ENCODE data around the gene PCDH12. TPM values are rescaled to one million over a fixed set of nuclear protein-coding genes. Genes with fewer than 3 reads are reported as not detected.

Gene PCDH12
- under 1 TPM; 0.16 to 0.40 TPM for polyA plus RNA-seq

DNA sequence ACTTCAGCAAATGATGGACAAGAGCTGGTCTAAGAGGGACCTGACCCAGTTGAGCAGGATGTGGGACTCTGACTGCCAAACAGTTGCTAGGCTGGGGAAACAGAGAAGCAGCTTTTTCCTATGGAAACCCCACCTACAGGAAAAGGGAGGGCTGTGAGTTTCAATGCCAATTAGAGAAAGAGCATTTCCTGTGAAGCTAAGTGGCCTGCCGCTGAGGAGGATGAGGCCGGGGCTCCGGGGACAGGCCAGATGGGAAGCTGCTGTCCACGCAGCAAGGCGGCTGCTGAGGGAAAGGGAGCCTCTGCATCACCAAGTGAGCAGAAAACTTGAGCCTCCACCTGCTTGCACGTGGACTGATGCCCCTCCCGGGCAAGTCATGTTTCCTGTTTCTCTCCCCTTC lies at the start of gene PCDH12:
Gene PCDH12 (minus strand): TSS at position 90 of the 400 bp plus-strand sequence. CDS start 351 bp downstream, outside the sequence.
- no peaks in the 10 kb centered on the region for H3K9me3 ChIP-seq (ENCODE audit: control insufficient read depth in 2 of 2, insufficient read depth in 1 of 2, low read depth in 1 of 2, low read length in 1 of 2)
- H3K4me1 ChIP-seq (ENCODE audit: control insufficient read depth in 2 of 2, insufficient read depth in 2 of 2, low read length in 1 of 2), result peaks cover 0 to 3% of the 10 kb centered on the region in 2 donors
- 40 to 45% methylated on average over 5 to 7 of the region's 7 CpGs for WGBS, 2 donors
- H3K36me3 ChIP-seq (ENCODE audit: control insufficient read depth in 2 of 2, insufficient read depth in 2 of 2, low read length in 1 of 2), result no peaks in the 10 kb centered on the region
- no peak within 1 kb of the TSS for H3K4me3 ChIP-seq (ENCODE audit: low read depth in 1 of 2, low read length in 2 of 2)
- peak within 1 kb of the TSS; percentile 4 to 11 for H3K27ac ChIP-seq (ENCODE audit: low read depth in 2 of 2, low read length in 1 of 2)
- no peaks in the 10 kb centered on the region for H3K27me3 ChIP-seq (ENCODE audit: control insufficient read depth in 1 of 2, insufficient read depth in 2 of 2, low read length in 2 of 2)

DNA sequence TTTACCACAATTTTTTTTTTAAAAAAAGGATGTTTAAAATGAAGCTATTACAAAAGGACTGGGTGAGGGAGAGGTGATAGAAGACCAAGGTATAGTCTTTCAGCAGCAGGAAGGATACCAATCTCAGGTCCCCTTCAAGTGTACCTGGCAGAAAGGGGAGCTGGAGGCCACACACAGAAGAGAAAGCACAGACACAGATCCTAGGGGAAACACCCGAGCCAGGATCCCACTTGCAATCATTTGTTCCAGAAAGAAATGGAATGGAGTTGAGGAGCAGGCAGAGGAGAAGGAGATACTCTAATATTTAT lies 49.2 kb upstream of the PCDH12 start:
- peaks cover 3 to 18% of the 10 kb centered on the region in 2 donors for H3K36me3 ChIP-seq (ENCODE audit: control insufficient read depth in 2 of 2, insufficient read depth in 2 of 2, low read length in 1 of 2)
- WGBS, 2 donors, result 86 to 87% methylated on average over 1 of the region's 1 CpG

DNA sequence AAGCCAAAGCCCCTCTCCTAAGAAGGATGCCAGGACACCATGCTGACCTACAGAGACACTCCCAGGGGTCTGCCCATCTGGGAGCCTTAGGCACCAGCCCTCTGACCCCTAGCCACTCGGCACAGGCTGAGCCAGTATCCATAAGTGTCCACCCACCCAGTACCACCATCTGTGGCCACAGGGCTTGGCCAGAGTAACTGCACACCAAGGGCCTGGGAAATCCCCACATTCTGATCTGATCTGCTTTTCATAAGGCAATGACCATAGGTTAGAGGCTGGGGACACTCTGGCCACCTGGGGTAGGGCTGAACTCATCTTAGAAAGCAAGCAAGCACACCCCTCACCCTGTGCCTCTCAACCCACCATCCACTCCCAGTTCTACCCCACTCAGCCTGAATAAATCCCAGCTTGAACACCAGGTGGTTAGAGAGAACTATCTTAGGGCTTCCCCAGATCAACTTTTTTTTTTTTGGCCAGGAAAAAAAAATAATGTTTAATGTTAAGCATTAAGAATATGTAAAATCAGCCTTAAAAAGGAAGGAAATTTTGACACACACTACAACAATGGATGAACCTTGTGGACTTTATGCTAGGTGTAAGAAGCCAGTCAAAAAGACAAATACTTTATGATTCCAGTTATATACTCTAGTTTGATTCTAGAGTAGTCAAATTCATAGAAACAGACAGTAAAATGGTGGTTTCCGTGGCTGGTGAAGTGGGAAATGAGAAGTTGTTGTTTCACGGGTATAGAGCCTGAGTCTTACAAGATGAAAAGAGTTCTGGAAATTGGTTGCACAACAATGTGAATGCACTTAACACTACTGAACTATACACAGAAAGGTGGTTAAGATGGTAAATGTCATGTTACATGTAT lies 48.6 kb upstream of the PCDH12 start:
- peaks cover 3 to 18% of the 10 kb centered on the region in 2 donors for H3K36me3 ChIP-seq (ENCODE audit: control insufficient read depth in 2 of 2, insufficient read depth in 2 of 2, low read length in 1 of 2)
- H3K4me3 ChIP-seq (ENCODE audit: low read depth in 1 of 2, low read length in 2 of 2), result no peak overlapping the region
- H3K27me3 ChIP-seq (ENCODE audit: control insufficient read depth in 1 of 2, insufficient read depth in 2 of 2, low read length in 2 of 2), result no peaks in the 10 kb centered on the region
- H3K27ac ChIP-seq (ENCODE audit: low read depth in 2 of 2, low read length in 1 of 2), result no peak overlapping the region
- no peaks in the 10 kb centered on the region for H3K9me3 ChIP-seq (ENCODE audit: control insufficient read depth in 2 of 2, insufficient read depth in 1 of 2, low read depth in 1 of 2, low read length in 1 of 2)
- H3K4me1 ChIP-seq (ENCODE audit: control insufficient read depth in 2 of 2, insufficient read depth in 2 of 2, low read length in 1 of 2), result peaks cover 0 to 1% of the 10 kb centered on the region in 2 donors
- WGBS, 2 donors, result 75 to 77% methylated on average over 3 of the region's 3 CpGs

More for the DNA sequence above, 49.2 kb upstream of the PCDH12 start:
- Histone ChIP-seq H3K4me1 (ENCODE audit: control insufficient read depth in 2 of 2, insufficient read depth in 2 of 2, low read length in 1 of 2) (peaks cover 0 to 3% of the 10 kb centered on the region in 2 donors), H3K9me3 (ENCODE audit: control insufficient read depth in 2 of 2, insufficient read depth in 1 of 2, low read depth in 1 of 2, low read length in 1 of 2) (no peaks in the 10 kb centered on the region), H3K27me3 (ENCODE audit: control insufficient read depth in 1 of 2, insufficient read depth in 2 of 2, low read length in 2 of 2) (no peaks in the 10 kb centered on the region), H3K4me3 (ENCODE audit: low read depth in 1 of 2, low read length in 2 of 2) (no peak overlapping the region), H3K27ac (ENCODE audit: low read depth in 2 of 2, low read length in 1 of 2) (no peak overlapping the region)

DNA sequence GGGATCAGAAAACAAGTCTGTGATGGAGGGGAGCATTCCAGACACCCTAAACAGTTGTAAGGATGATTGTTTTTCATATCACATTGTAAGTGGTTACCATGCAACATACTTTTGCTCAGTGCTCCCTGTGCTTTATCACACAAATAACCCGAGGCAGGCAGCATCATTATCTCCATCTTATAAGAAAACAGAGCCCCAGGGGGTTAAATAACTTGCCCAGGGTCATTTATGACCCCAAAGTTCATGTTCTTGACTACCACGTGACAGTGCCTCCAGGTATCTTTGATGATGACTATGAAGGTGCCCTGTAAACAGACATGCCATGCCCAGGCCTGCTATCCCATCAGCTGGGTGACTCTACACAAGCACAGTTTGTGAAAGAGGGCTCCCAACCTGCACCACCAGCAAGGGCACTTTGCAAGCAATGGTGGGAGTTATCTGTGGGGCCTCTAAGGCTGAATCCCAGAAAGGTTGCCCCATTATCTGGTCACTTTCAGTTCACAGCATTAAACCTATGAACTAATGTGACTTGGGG lies 45.3 kb upstream of the PCDH12 start:
- Histone ChIP-seq H3K27me3 (ENCODE audit: control insufficient read depth in 1 of 2, insufficient read depth in 2 of 2, low read length in 2 of 2) (no peaks in the 10 kb centered on the region), H3K9me3 (ENCODE audit: control insufficient read depth in 2 of 2, insufficient read depth in 1 of 2, low read depth in 1 of 2, low read length in 1 of 2) (no peaks in the 10 kb centered on the region), H3K4me1 (ENCODE audit: control insufficient read depth in 2 of 2, insufficient read depth in 2 of 2, low read length in 1 of 2) (no peaks in the 10 kb centered on the region), H3K4me3 (ENCODE audit: low read depth in 1 of 2, low read length in 2 of 2) (no peak overlapping the region), H3K36me3 (ENCODE audit: control insufficient read depth in 2 of 2, insufficient read depth in 2 of 2, low read length in 1 of 2) (peaks cover 8 to 20% of the 10 kb centered on the region in 2 donors), H3K27ac (ENCODE audit: low read depth in 2 of 2, low read length in 1 of 2) (no peak overlapping the region)
- 52 to 53% methylated on average over 2 of the region's 2 CpGs for WGBS, 2 donors

DNA sequence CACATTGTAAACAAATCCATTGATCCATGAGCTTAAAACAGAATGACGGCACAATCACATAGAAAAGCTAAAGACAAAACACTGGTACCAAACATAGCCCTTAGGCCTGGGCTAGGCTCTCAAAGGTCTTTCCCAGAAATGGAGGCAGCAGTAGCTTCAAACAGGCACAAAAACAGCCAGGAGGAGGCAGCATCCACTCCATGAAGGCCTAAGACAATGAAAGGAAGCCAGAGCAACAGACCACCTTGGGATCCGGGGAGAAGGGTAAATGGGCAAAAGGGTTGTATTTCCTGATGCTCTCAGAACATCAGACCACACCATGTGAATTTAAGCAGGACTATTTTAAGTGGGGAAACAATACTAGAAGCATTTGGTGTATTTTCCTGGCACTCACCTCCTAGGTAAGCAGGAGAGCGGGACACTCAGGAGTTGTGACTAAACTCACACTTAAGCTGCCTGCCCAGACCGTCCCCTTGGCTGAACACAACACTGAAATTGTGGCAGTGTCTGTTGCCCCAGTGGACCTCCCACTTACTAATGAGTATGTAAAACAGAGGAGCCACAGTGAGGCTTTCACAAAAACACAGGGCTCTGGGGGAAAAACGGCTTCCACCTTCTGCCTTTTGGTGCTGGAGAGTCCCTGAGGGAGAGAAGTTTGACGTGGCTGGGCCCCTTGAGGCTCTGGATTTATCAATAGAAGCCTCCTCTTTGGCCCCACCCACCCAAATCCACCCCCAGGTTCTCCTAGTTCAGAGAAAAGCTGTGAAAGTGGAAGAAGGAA lies 42.9 kb upstream of the PCDH12 start:
- H3K9me3 ChIP-seq (ENCODE audit: control insufficient read depth in 2 of 2, insufficient read depth in 1 of 2, low read depth in 1 of 2, low read length in 1 of 2), result no peaks in the 10 kb centered on the region
- H3K36me3 ChIP-seq (ENCODE audit: control insufficient read depth in 2 of 2, insufficient read depth in 2 of 2, low read length in 1 of 2), result peaks cover 5 to 15% of the 10 kb centered on the region in 2 donors
- H3K4me1 ChIP-seq (ENCODE audit: control insufficient read depth in 2 of 2, insufficient read depth in 2 of 2, low read length in 1 of 2), result no peaks in the 10 kb centered on the region
- WGBS, 2 donors, result 72 to 73% methylated on average over 6 of the region's 6 CpGs
- no peak overlapping the region for H3K27ac ChIP-seq (ENCODE audit: low read depth in 2 of 2, low read length in 1 of 2)
- no peak overlapping the region for H3K4me3 ChIP-seq (ENCODE audit: low read depth in 1 of 2, low read length in 2 of 2)
- H3K27me3 ChIP-seq (ENCODE audit: control insufficient read depth in 1 of 2, insufficient read depth in 2 of 2, low read length in 2 of 2), result no peaks in the 10 kb centered on the region

DNA sequence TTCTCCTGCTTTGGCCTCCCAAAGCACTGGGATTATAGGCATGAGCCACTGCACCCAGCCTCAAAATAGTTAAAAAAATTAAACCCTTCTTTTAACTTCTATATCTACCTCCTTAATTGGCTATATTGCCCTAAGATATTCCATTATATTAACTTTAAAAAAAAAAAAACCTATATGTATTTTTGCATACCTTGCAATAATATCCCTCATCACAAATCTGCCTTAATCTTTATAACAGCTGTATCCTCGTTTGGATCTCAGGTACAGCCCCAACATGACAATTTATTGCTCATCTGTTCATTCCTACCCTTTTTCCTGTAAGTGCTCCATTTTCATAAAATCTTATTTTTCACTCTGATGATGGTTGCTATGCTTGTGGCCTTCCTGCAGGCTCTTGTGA lies 42.2 kb upstream of the PCDH12 start:
- no peak overlapping the region for H3K4me3 ChIP-seq (ENCODE audit: low read depth in 1 of 2, low read length in 2 of 2)
- H3K27ac ChIP-seq (ENCODE audit: low read depth in 2 of 2, low read length in 1 of 2), result no peak overlapping the region
- H3K4me1 ChIP-seq (ENCODE audit: control insufficient read depth in 2 of 2, insufficient read depth in 2 of 2, low read length in 1 of 2), result no peaks in the 10 kb centered on the region
- H3K27me3 ChIP-seq (ENCODE audit: control insufficient read depth in 1 of 2, insufficient read depth in 2 of 2, low read length in 2 of 2), result no peaks in the 10 kb centered on the region
- 41 to 44% methylated on average over 1 of the region's 1 CpG for WGBS, 2 donors
- H3K36me3 ChIP-seq (ENCODE audit: control insufficient read depth in 2 of 2, insufficient read depth in 2 of 2, low read length in 1 of 2), result peaks cover 5 to 13% of the 10 kb centered on the region in 2 donors
- no peaks in the 10 kb centered on the region for H3K9me3 ChIP-seq (ENCODE audit: control insufficient read depth in 2 of 2, insufficient read depth in 1 of 2, low read depth in 1 of 2, low read length in 1 of 2)

DNA sequence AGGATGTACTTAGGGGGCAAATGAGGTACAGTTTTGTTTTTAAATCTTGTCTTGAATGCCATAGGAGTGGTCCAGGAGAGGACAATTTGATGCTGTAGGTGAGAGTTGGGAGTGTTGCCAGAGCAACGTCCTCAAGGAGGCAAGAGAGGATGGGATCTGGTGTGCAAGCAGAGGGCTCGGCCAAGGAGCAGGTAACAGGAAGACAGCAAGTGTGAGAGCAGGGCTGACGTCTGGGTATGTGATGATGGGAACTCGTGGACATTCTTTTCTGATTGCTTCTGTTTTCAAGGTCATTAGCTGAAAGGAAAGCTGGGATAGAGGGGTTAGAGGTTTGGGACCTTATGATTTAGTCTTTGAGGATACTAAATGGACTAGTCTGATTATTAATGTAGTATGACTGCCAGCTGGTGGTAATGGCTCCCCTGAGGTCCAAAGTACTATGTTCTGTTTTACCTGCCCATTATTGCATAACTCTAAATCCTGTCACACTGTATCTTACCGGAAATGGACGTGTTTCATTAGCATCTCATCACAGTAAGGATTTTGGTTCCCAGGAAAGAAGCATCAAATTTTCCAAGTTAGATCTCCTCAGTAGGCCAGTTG lies 39.5 kb upstream of the PCDH12 start:
- peaks cover 5 to 8% of the 10 kb centered on the region in 2 donors for H3K36me3 ChIP-seq (ENCODE audit: control insufficient read depth in 2 of 2, insufficient read depth in 2 of 2, low read length in 1 of 2)
- no peak overlapping the region for H3K27ac ChIP-seq (ENCODE audit: low read depth in 2 of 2, low read length in 1 of 2)
- no peaks in the 10 kb centered on the region for H3K9me3 ChIP-seq (ENCODE audit: control insufficient read depth in 2 of 2, insufficient read depth in 1 of 2, low read depth in 1 of 2, low read length in 1 of 2)
- H3K4me3 ChIP-seq (ENCODE audit: low read depth in 1 of 2, low read length in 2 of 2), result no peak overlapping the region
- no peaks in the 10 kb centered on the region for H3K27me3 ChIP-seq (ENCODE audit: control insufficient read depth in 1 of 2, insufficient read depth in 2 of 2, low read length in 2 of 2)
- WGBS, 2 donors, result 56 to 66% methylated on average over 6 of the region's 6 CpGs
- no peaks in the 10 kb centered on the region for H3K4me1 ChIP-seq (ENCODE audit: control insufficient read depth in 2 of 2, insufficient read depth in 2 of 2, low read length in 1 of 2)

DNA sequence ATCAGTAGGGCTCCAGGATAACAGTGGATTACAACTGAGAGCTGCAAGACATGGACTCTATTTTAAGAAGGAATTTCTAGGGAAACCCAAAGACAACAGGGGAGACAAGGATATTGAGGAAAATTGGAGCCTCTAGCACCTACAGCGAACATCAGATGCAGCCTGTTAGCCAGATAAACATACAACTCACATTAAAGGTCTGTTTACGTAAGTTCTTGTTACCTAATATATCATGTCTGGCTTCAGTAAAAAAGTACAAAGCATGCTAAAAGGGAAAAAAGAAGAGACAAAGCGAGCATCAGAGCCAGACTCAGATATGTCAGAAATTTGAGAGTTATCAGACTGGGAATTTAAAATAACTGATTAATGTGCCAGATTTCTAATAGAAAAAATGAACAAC lies 37.7 kb upstream of the PCDH12 start:
- no peaks in the 10 kb centered on the region for H3K4me1 ChIP-seq (ENCODE audit: control insufficient read depth in 2 of 2, insufficient read depth in 2 of 2, low read length in 1 of 2)
- peaks cover 3 to 4% of the 10 kb centered on the region in 2 donors for H3K36me3 ChIP-seq (ENCODE audit: control insufficient read depth in 2 of 2, insufficient read depth in 2 of 2, low read length in 1 of 2)
- H3K27ac ChIP-seq (ENCODE audit: low read depth in 2 of 2, low read length in 1 of 2), result no peak overlapping the region
- H3K27me3 ChIP-seq (ENCODE audit: control insufficient read depth in 1 of 2, insufficient read depth in 2 of 2, low read length in 2 of 2), result no peaks in the 10 kb centered on the region
- no peaks in the 10 kb centered on the region for H3K9me3 ChIP-seq (ENCODE audit: control insufficient read depth in 2 of 2, insufficient read depth in 1 of 2, low read depth in 1 of 2, low read length in 1 of 2)
- no peak overlapping the region for H3K4me3 ChIP-seq (ENCODE audit: low read depth in 1 of 2, low read length in 2 of 2)
- 95 to 96% methylated on average over 3 of the region's 3 CpGs for WGBS, 2 donors

DNA sequence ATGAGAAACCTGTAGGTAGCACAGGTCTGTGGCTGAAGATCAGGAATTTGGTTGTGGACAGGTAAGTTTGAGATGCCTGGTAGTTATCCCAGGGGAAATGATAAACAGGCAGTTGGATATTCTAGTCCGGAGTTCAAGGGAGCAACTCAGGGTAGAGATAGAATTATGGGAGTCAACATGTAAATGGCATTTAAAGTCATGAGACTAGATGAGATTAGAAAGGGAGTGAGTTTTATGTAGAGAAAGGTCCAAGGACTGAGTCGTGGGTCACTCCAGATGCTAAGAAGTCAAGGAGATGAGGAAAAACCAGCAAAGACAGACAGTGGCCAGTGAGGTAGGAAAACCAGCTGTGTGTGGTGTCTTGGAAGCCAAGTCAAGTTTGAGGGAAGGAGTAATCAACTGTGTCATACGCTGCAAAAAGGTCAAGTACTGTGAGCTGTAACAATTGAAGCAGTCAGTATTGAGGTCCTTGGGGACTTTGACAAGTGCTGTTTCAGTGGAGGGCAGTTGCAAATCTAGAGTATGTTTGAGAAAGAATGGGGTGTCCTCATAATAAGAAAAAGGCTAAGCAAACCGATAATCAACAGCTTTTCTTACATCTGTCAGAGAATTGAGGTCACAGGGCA lies 36.6 kb upstream of the PCDH12 start:
- whole genome bisulfite sequencing, 2 donors, result 65 to 67% methylated on average over 4 of the region's 4 CpGs
- no peaks in the 10 kb centered on the region for H3K9me3 ChIP-seq (ENCODE audit: control insufficient read depth in 2 of 2, insufficient read depth in 1 of 2, low read depth in 1 of 2, low read length in 1 of 2)
- no peak overlapping the region for H3K4me3 ChIP-seq (ENCODE audit: low read depth in 1 of 2, low read length in 2 of 2)
- no peaks in the 10 kb centered on the region for H3K27me3 ChIP-seq (ENCODE audit: control insufficient read depth in 1 of 2, insufficient read depth in 2 of 2, low read length in 2 of 2)
- H3K4me1 ChIP-seq (ENCODE audit: control insufficient read depth in 2 of 2, insufficient read depth in 2 of 2, low read length in 1 of 2), result no peaks in the 10 kb centered on the region
- no peak overlapping the region for H3K27ac ChIP-seq (ENCODE audit: low read depth in 2 of 2, low read length in 1 of 2)
- H3K36me3 ChIP-seq (ENCODE audit: control insufficient read depth in 2 of 2, insufficient read depth in 2 of 2, low read length in 1 of 2), result peaks cover 3 to 4% of the 10 kb centered on the region in 2 donors
